IPS-11a (cell line): ENCODE results near the gene FAM3C.
"Not testable (repeated sequence)": the region's sequence is repeated elsewhere in the genome, so short reads cannot be mapped to it uniquely, and the experiment has no call there.

Experiments
- H3K4me3 ChIP-seq: one replicate; pipeline ENCODE4 v1.5.1; 2013; ENCODE audit warnings: low read depth, low read length, control low read depth

Gene FAM3C

GRCh38 chr7:121395961-121396757, at the start of gene FAM3C:
FAM3C (minus strand) TSS chr7:121396308; CDS start chr7:121382969, 13,339 bp downstream.
- peak within 1 kb of the TSS; percentile 73 for H3K4me3 ChIP-seq

- no peak overlapping the region for H3K4me3 ChIP-seq
Observed at GRCh38 chr7:121442845-121443244, 46.7 kb upstream of the FAM3C start.

DNA sequence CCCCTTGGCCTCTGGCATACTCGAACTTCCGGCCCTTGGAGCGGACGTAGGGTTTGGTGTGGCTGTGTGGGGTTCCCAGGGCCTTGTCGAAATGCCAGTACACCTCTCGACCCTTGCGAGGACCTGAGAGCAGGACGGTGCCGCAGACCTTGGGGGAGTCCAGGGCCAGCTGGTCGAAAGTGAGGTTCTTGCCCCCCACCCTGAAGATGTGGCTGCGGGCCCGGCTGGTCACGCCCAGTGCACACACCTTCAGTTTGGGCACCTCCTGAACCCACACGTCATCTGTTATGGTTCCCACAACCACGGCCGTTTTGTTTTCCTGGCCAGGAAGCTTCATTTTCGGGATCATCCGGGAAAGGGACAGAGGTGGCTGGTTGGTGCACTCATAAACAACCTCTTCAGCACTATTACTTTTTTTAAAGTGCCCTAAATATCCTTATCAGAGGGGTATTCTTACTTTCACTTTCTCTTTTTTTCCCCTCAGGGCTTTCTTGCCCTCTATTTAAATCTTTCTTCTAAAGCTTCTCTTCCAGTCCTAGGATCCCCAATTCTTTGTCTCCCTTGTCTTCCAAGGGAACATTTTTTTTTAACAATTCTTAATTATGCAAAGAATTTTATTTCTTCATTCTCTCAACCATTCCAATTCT, 44.9 kb upstream of the FAM3C start:
- no peak overlapping the region for H3K4me3 ChIP-seq

GRCh38 chr7:121438043-121438955, 42.2 kb upstream of the FAM3C start:
- H3K4me3 ChIP-seq = not testable (repeated sequence)

GRCh38 chr7:121437470-121437869, 41.4 kb upstream of the FAM3C start:
- no peak overlapping the region for H3K4me3 ChIP-seq

- no peak overlapping the region for H3K4me3 ChIP-seq
Observed at GRCh38 chr7:121436688-121437087, 40.6 kb upstream of the FAM3C start.

DNA sequence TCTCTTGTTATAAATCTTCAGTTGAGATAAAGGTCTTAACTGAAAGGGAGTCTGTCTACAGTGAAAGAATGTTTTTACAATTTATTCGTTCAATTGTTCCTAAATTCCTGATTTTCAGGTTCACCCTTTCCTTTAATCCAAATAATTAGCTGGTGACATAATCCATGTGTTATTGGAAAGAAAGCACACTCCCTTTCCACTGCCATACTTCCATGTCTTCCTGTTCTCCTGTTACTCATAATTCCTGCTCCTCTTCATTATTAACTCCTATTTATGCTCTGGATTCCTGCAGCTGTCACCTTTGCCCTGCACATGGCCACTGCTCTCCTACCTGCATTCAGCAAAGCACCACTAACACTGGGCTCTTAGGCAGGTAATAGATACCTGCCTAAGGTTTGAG, 40.0 kb upstream of the FAM3C start:
- no peak overlapping the region for H3K4me3 ChIP-seq

GRCh38 chr7:121433775-121434174, 37.7 kb upstream of the FAM3C start:
- no peak overlapping the region for H3K4me3 ChIP-seq

GRCh38 chr7:121432486-121432885, 36.4 kb upstream of the FAM3C start:
- H3K4me3 ChIP-seq = not testable (repeated sequence)

- no peak overlapping the region for H3K4me3 ChIP-seq
Observed at GRCh38 chr7:121431996-121432395, 35.9 kb upstream of the FAM3C start.

DNA sequence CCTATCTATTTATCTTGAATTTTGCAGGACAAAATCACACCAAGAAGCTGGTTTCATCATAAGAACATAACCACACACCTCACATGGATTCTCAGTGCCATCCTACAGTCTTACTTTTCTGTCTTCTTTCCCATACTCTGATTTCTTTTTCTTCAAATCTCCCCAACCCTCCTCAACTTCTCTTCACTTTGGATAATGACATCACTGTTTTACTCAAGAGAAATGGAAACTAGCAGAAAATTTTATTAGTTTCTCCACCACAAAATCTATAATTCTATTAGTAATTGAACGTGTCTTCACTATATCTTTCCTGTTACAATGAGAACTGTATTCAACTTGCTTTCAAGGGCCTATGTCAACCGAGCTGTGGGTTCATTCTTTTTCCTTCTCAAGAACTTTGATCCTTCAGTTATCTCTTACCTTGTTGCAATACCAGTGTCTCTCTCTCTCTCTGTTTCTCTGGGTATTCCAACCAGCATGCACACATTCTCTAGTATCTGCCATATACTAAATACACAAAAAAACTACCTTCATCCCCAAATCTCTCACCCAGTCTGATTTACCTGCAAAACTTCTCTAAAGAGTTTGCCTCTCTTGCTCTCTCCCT, 35.4 kb upstream of the FAM3C start:
- no peak overlapping the region for H3K4me3 ChIP-seq

DNA sequence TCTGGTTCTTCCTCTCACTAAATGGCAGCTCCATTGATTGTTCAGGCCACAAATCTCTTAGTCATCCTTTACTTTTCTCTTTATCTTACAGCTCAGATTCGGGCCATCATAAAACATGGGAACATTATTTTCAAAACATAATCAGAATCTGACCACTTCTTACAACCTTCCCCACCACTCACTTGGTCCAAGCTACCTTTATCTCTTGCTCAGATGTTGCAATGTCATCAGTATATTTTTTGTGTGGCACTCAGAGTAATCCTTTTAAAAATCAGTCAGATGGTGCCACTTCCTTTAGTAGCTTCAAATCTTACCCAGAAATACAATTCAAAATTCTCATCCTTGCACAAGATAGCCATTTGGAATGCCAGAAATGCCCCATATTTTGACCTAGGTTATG, 34.5 kb upstream of the FAM3C start:
- H3K4me3 ChIP-seq = no peak overlapping the region

DNA sequence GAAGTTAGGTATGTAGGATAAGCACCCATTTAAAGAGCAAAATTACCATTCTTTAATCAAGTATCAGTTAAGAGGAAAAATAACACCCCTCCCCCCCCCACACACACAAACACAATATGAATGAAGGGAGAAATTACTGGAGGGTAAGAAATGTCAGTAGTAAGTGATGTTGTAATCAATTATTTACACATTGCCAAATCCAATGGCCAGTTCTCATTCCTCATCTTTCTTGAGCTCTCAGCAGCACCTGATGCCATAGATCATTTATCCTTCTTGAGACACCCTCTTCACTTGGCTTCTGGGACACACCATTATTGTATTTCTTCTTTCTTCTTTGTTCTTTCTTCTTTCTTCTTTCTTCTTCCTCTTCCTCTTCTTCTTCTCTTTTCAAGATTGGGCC, 33.7 kb upstream of the FAM3C start:
- H3K4me3 ChIP-seq = no peak overlapping the region

- H3K4me3 ChIP-seq = no peak overlapping the region
Observed at GRCh38 chr7:121428855-121429489, 32.9 kb upstream of the FAM3C start.

DNA sequence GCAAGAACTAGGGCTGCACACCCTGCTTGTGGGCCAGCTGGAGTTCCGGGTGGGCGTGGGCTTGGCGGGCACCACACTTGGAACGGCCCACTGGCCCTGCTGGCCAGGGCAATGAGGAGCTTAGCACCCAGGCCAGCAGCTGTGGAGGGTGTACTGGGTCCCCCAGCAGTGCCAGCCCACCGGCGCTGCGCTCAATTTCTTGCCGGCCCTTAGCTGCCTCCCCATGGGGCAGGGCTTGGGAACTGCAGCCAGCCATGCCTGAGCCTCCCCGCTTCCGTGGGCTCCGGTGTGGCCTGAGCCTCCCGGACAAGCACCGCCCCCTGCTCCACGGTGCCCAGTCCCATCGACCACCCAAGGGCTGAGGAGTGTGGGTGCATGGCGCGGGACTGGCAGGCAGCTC, 25.6 kb upstream of the FAM3C start:
- not testable (repeated sequence) for H3K4me3 ChIP-seq

GRCh38 chr7:121420976-121421375, 24.9 kb upstream of the FAM3C start:
- no peak overlapping the region for H3K4me3 ChIP-seq

- no peak overlapping the region for H3K4me3 ChIP-seq
Observed at GRCh38 chr7:121419201-121420148, 23.4 kb upstream of the FAM3C start.

DNA sequence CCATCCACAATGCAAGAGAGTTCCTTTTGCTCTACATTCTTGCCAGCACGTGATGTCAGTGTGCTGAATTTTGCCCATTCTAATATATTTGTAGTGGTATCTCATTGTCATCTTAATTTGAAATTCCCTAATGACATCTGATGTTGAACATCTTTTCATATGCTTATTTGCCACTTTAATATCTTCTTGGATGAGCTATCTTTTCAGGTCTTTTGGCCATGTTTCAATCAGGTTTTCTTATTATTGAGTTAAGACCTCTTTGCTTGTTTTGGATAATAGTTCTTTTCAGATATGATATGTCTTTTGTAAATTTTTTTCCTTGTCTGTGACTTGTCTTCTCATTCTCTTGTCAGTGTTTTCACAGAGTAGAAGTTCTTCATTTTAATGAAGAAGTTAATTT, 20.4 kb upstream of the FAM3C start:
- no peak overlapping the region for H3K4me3 ChIP-seq

DNA sequence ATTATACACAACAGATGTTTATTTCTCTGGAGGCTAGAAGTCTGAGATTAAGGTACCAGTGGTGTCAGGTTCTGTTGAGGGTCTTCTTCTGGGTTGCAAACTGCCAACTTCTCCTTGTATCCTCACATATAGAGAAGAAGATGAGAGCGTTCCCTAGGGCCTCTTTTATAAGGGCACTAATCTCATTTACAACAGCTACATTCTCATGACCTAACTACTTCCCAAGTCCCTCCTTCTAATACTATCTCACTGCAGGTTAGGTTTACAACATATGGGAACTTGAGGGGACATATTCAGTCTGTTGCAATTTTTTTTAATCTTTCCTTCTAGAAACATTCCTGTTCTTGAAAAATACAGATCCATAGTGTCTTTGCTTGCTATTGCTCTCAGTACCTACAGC, 18.3 kb upstream of the FAM3C start:
- no peak overlapping the region for H3K4me3 ChIP-seq

DNA sequence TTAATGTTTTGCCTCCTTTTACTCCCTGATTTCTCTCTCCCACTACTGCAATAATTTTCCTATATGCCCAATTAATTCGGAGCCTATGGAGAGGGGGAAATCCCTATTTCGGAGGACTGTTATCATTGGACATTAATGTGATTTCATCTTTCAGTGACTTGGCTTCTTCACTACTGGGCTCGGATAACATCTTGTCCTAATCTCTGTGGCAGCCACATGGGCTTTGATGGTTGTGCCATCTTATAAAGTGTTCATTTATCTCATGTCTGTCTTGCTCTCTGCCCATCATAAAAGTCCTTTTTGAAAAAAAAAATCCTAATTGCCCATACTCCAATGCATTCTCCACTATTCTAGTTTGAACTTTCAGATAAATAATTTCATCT, 15.5 kb upstream of the FAM3C start:
- H3K4me3 ChIP-seq = no peak overlapping the region
